ENCODE results near the gene NEU4.
"Not testable (repeated sequence)": the region's sequence is repeated elsewhere in the genome, so short reads cannot be mapped to it uniquely, and the experiment has no call there.

Gene NEU4

GRCh38 chr2:241775223-241776177 lies 33.5 kb upstream of the NEU4 start:
- DNase-seq: no peak

GRCh38 chr2:241776336-241777169 lies 32.4 kb upstream of the NEU4 start, which contains the start of gene GAL3ST2:
Gene GAL3ST2 (plus strand): TSS chr2:241776822. CDS start chr2:241776956, 134 bp downstream.
- DNase-seq: no peak

- DNase-seq: no peak
These were observed 31.8 kb upstream of the NEU4 start for GRCh38 chr2:241777170-241777685.

GRCh38 chr2:241777686-241778627 lies 31.0 kb upstream of the NEU4 start:
- DNase-seq: no peak

GRCh38 chr2:241780939-241781569 lies 27.9 kb upstream of the NEU4 start:
- DNase-seq: no peak

GRCh38 chr2:241782053-241782452 lies 26.9 kb upstream of the NEU4 start:
- not testable (repeated sequence) for DNase-seq

- DNase-seq: no peak
These were observed 20.9 kb upstream of the NEU4 start for GRCh38 chr2:241788135-241788534.

GRCh38 chr2:241788572-241788971 lies 20.4 kb upstream of the NEU4 start:
- DNase-seq: no peak

- not testable (repeated sequence) for DNase-seq
These were observed 17.6 kb upstream of the NEU4 start for GRCh38 chr2:241791385-241791784.

GRCh38 chr2:241793385-241793784 lies 15.6 kb upstream of the NEU4 start:
- no peak for DNase-seq

- DNase-seq: no peak
These were observed 14.7 kb upstream of the NEU4 start for GRCh38 chr2:241794250-241794823.

GRCh38 chr2:241795021-241795999 lies 13.7 kb upstream of the NEU4 start:
- DNase-seq: no peak

GRCh38 chr2:241796209-241796608 lies 12.8 kb upstream of the NEU4 start:
- DNase-seq: no peak

GRCh38 chr2:241796610-241797138 lies 12.3 kb upstream of the NEU4 start:
- no peak for DNase-seq

GRCh38 chr2:241797441-241798080 lies 11.4 kb upstream of the NEU4 start:
- DNase-seq: no peak

GRCh38 chr2:241798081-241798630 lies 10.8 kb upstream of the NEU4 start:
- no peak for DNase-seq

- DNase-seq: no peak
These were observed 10.1 kb upstream of the NEU4 start for GRCh38 chr2:241798631-241799521.
